IMR-90 (cell line): ENCODE data around the gene RPAP2. TPM values are rescaled to one million over a fixed set of nuclear protein-coding genes. Genes with fewer than 3 reads are reported as not detected.

ENCODE experiments used
- ATAC-seq: fragments of 200-7000 bp; cut with Tn5 transposase; 2 replicates; pipeline ENCODE4 v1.9.1; 2020; ENCODE audit warnings: low read depth, mild to moderate bottlenecking, moderate library complexity
- BruUV-seq: library from RNA; stranded (reverse); fragments of 400-500 nt; replicated peaks from 2 replicates; lab custom pipeline; 2021; lab: Mats Ljungman, UMichigan
- CTCF ChIA-PET: fragments of 300-600 bp; formaldehyde crosslinking; extraction: SDS; loops from one replicate; lab custom pipeline; 2021; ENCODE audit warnings: antibody characterized with exemption; lab: Yijun Ruan, JAX
- POLR2A ChIA-PET: fragments of 300-600 bp; sonication (Branson Sonifier 250); formaldehyde crosslinking; loops from one replicate; lab custom pipeline; 2022; ENCODE audit warnings: antibody characterized with exemption; ENCODE audit not compliant: unreplicated experiment; lab: Charles Lee
- DNase-seq: peaks from one replicate; pipeline ENCODE4 v3.0.0; 2013
- H2AFZ ChIP-seq: replicated peaks from 2 replicates; pipeline ENCODE3; 2013; ENCODE audit warnings: low read length, mild to moderate bottlenecking; ENCODE audit not compliant: poor library complexity
- H2AK5ac ChIP-seq: 2 replicates; pipeline ENCODE4 v1.6.1; 2013; ENCODE audit warnings: low read depth, low read length, inconsistent platforms
- H2AK9ac ChIP-seq: replicated peaks from 2 replicates; pipeline ENCODE3; 2013; ENCODE audit warnings: mild to moderate bottlenecking, low read depth, low read length, moderate library complexity; ENCODE audit not compliant: poor library complexity
- H2BK120ac ChIP-seq: 2 replicates; pipeline ENCODE4 v1.6.1; 2013; ENCODE audit warnings: low read depth, low read length, inconsistent platforms
- H2BK15ac ChIP-seq: 3 replicates; pipeline ENCODE4 v1.6.1; 2013; ENCODE audit warnings: low read depth, low read length, inconsistent platforms
- H2BK20ac ChIP-seq: 2 replicates; pipeline ENCODE4 v1.6.1; 2013; ENCODE audit warnings: low read depth, mild to moderate bottlenecking, inconsistent platforms, low read length, moderate library complexity
- H2BK5ac ChIP-seq: 2 replicates; pipeline ENCODE4 v1.6.1; 2013; ENCODE audit warnings: mild to moderate bottlenecking, low read depth, low read length, inconsistent platforms; ENCODE audit not compliant: poor library complexity, severe bottlenecking
- H3K14ac ChIP-seq: replicated peaks from 2 replicates; pipeline ENCODE4 v1.6.1; 2013; ENCODE audit warnings: low read depth, low read length, inconsistent platforms
- H3K18ac ChIP-seq: 2 replicates; pipeline ENCODE4 v1.6.1; 2013; ENCODE audit warnings: low read depth, low read length, control low read depth
- H3K23ac ChIP-seq: 2 replicates; pipeline ENCODE4 v1.6.1; 2013; ENCODE audit warnings: low read depth, low read length, inconsistent platforms
- H3K27ac ChIP-seq: 2 replicates; pipeline ENCODE4 v1.5.1; 2013; ENCODE audit warnings: mild to moderate bottlenecking, control low read depth, low read length; ENCODE audit not compliant: insufficient read depth
- H3K27me3 ChIP-seq: 2 replicates; pipeline ENCODE4 v1.6.1; 2013; ENCODE audit warnings: low read length; ENCODE audit not compliant: control insufficient read depth, insufficient read depth
- H3K36me3 ChIP-seq: 2 replicates; pipeline ENCODE4 v1.6.1; 2013; ENCODE audit warnings: low read length, mixed read lengths; ENCODE audit not compliant: control insufficient read depth, insufficient read depth
- H3K4ac ChIP-seq: 2 replicates; pipeline ENCODE4 v1.6.1; 2013; ENCODE audit warnings: low read depth, low read length, inconsistent platforms
- H3K4me1 ChIP-seq: 2 replicates; pipeline ENCODE4 v1.6.1; 2013; ENCODE audit warnings: low read length, mixed read lengths; ENCODE audit not compliant: control insufficient read depth, insufficient read depth
- H3K4me2 ChIP-seq: 2 replicates; pipeline ENCODE4 v1.6.1; 2013; ENCODE audit warnings: low read depth, mild to moderate bottlenecking, control low read depth, low read length, moderate library complexity
- H3K4me3 ChIP-seq: 2 replicates; pipeline ENCODE4 v1.5.1; 2013; ENCODE audit warnings: low read depth, mild to moderate bottlenecking, control low read depth, low read length, moderate library complexity; ENCODE audit not compliant: insufficient read depth
- H3K56ac ChIP-seq: 2 replicates; pipeline ENCODE4 v1.6.1; 2013; ENCODE audit warnings: low read length, inconsistent platforms; ENCODE audit not compliant: insufficient read depth; ENCODE audit errors: extremely low read depth
- H3K79me1 ChIP-seq, 2 experiments: 2 replicates each; pipeline ENCODE4 v1.6.1; 2013; ENCODE audit warnings: low read length in 2 of 2, inconsistent platforms in 1 of 2, low read depth in 1 of 2
- H3K9ac ChIP-seq: 2 replicates; pipeline ENCODE4 v1.6.1; 2013; ENCODE audit warnings: low read depth, low read length, control low read depth
- H3K9me1 ChIP-seq: 2 replicates; pipeline ENCODE4 v1.6.1; 2013; ENCODE audit warnings: low read length, inconsistent platforms; ENCODE audit not compliant: insufficient read depth
- H3K9me3 ChIP-seq: 2 replicates; pipeline ENCODE4 v1.6.1; 2013; ENCODE audit warnings: low read length; ENCODE audit not compliant: control insufficient read depth, insufficient read depth
- H4K20me1 ChIP-seq: 2 replicates; pipeline ENCODE4 v1.6.1; 2013; ENCODE audit warnings: low read length, inconsistent platforms; ENCODE audit not compliant: insufficient read depth
- H4K5ac ChIP-seq: 2 replicates; pipeline ENCODE4 v1.6.1; 2013; ENCODE audit warnings: mild to moderate bottlenecking, low read depth, low read length, control low read depth
- H4K8ac ChIP-seq, 2 experiments: 2 replicates each; pipeline ENCODE4 v1.6.1; 2013; ENCODE audit warnings: low read depth in 2 of 2, low read length in 2 of 2, control low read depth in 1 of 2, inconsistent platforms in 1 of 2
- H4K91ac ChIP-seq: 2 replicates; pipeline ENCODE4 v1.6.1; 2013; ENCODE audit warnings: low read depth, low read length, inconsistent platforms; ENCODE audit not compliant: insufficient read depth
- CHD1 ChIP-seq: IDR thresholded peaks from 2 replicates; pipeline ENCODE4 v1.6.1; 2012; ENCODE audit warnings: low read depth, low read length, improper control_type of control experiment
- MAFK ChIP-seq: IDR thresholded peaks from 2 replicates; pipeline ENCODE4 v1.6.1; 2012; ENCODE audit warnings: low read depth, low read length, improper control_type of control experiment
- WGBS, 2 experiments: methylation state at CpG; one replicate each; pipeline versions ENCODE4 v1.1.5 to v1.1.7; 2013; ENCODE audit warnings: missing lambda C conversion rate in 2 of 2; ENCODE audit not compliant: insufficient read length in 1 of 2; ENCODE audit errors: extremely low coverage in 2 of 2; 5-methylcytosine and 5-hydroxymethylcytosine counted together
- dilution Hi-C: fragments of 300-500 bp; cut with HindIII; formaldehyde crosslinking; loops from one replicate; pipeline ENCODE4 v1.14.3; 2018; ENCODE audit warnings: low sequenced_read_pairs; ENCODE audit not compliant: unreplicated experiment
- in situ Hi-C: fragments of 300-500 bp; cut with MboI; formaldehyde crosslinking; loops from 3 replicates; pipeline ENCODE4 v1.14.3; 2019; ENCODE audit warnings: low sequenced_read_pairs, inconsistent platforms, mixed read lengths
- intact Hi-C: fragments of 100-400 bp; cut with micrococcal nuclease; formaldehyde crosslinking; loops from 2 replicates; pipeline ENCODE4 v1.10.0; 2022
- polyA plus RNA-seq, 3 experiments: library from polyadenylated mRNA; depleted of rRNA; stranded (reverse); fragments of >200 nt; gene quantifications; 2 replicates each; pipeline ENCODE4 v1.2.3, GENCODE V29; 2012; ENCODE audit warnings: low replicate concordance in 1 of 3
- total RNA-seq: library from RNA; depleted of rRNA; stranded (reverse); fragments of >200 nt; gene quantifications from 2 replicates; pipeline ENCODE4 v1.2.3, GENCODE V29; 2012
- TF ChIP-seq, protein P1 (sequence below): fragments of 150-350 bp; IDR thresholded peaks from 2 replicates; pipeline ENCODE4 v1.6.1; 2016; ENCODE audit warnings: low read depth, mild to moderate bottlenecking, low read length, moderate library complexity, borderline replicate concordance

RPAP2 gene
- total and polyA plus RNA-seq, 2 of the 4 experiments (the other 2 are of a cell fraction): 7.1 to 13.6 TPM

DNA sequence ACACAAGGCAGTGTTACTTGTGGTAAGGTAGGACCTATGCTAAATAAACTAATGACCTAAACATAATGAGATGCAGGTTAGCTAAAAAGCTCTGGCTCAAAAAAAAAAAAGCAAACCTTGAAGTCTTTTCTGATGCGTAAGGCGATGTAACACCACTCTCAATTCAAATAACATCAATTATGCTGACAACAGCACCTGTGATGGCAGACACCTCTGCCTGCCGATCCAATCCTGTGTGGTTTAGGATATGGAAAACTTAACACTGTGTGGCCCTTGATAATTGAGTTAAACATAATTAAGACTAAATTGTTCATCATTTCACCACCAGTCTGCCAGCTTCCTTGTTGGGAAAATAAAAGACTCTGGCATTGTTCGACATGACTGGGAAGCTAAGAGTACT lies 9.1 kb downstream of the RPAP2 start:
- intact Hi-C loops: no loop called here
- no peak for ATAC-seq
- Histone ChIP-seq H3K18ac (no peak overlapping the region), H2BK5ac (no peak overlapping the region), H3K14ac (no peak overlapping the region), H2AFZ (no peak overlapping the region), H3K9me1 (no peaks in the 10 kb centered on the region), H3K23ac (no peak overlapping the region), H2BK120ac (no peak overlapping the region), H3K36me3 (peaks cover 22% of the 10 kb centered on the region), H3K27ac (no peak overlapping the region), H2BK15ac (no peak overlapping the region), H3K79me1 (no peaks in the 10 kb centered on the region), H3K56ac (no peak overlapping the region), H2AK5ac (no peak overlapping the region), H3K4me2 (no peak overlapping the region), H3K4me3 (no peak overlapping the region), H3K4ac (no peak overlapping the region), H4K20me1 (no peaks in the 10 kb centered on the region), H4K91ac (no peak overlapping the region), H3K27me3 (no peaks in the 10 kb centered on the region), H3K4me1 (no peaks in the 10 kb centered on the region), H4K5ac (no peak overlapping the region), H3K9ac (no peak overlapping the region), H2AK9ac (no peak overlapping the region), H4K8ac (no peak overlapping the region), H2BK20ac (no peak overlapping the region), H3K9me3 (no peaks in the 10 kb centered on the region)
- BruUV-seq: no TSS peak
- ChIA-PET CTCF (no interaction called here), POLR2A (no interaction called here)
- in situ Hi-C loops: no loop called here
- whole genome bisulfite sequencing, 2 experiments: no CpG with 5 or more reads among the region's 4 CpGs
- dilution Hi-C loops: no loop called here
- TF ChIP-seq MAFK (0 out of 2 replicates have a peak, but pooled peaks have one; percentile 3), CHD1 (no peak)
- TF ChIP-seq, protein P1, sequence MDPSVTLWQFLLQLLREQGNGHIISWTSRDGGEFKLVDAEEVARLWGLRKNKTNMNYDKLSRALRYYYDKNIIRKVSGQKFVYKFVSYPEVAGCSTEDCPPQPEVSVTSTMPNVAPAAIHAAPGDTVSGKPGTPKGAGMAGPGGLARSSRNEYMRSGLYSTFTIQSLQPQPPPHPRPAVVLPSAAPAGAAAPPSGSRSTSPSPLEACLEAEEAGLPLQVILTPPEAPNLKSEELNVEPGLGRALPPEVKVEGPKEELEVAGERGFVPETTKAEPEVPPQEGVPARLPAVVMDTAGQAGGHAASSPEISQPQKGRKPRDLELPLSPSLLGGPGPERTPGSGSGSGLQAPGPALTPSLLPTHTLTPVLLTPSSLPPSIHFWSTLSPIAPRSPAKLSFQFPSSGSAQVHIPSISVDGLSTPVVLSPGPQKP: no peak
- DNase-seq: no peak
